SU-DHL-6 (cell line): ENCODE results near the gene GOT2.
A peak's percentile ranks its signal among the peaks of the same experiment; 100 is the strongest.

ENCODE experiments used
- H2AFZ ChIP-seq: fragments of 200-600 bp; sonication (generic); 2 replicates; pipeline ENCODE4 v1.6.1; 2014; ENCODE audit warnings: low read depth, mild to moderate bottlenecking, moderate library complexity, mixed read lengths, antibody characterized with exemption, low read length; ENCODE audit not compliant: severe bottlenecking
- H3F3A ChIP-seq: fragments of 200-600 bp; shearing (Covaris generic); 2 replicates; pipeline ENCODE4 v1.6.0; 2016; ENCODE audit warnings: antibody characterized with exemption, mild to moderate bottlenecking; ENCODE audit not compliant: insufficient read depth
- H3K27ac ChIP-seq: fragments of 200-600 bp; sonication (generic); 2 replicates; pipeline ENCODE4 v1.5.1; 2016; ENCODE audit warnings: low read depth, mild to moderate bottlenecking, low read length, moderate library complexity, mixed read lengths
- H3K27me3 ChIP-seq: fragments of 200-600 bp; sonication (generic), shearing (Covaris generic); 2 replicates; pipeline ENCODE4 v1.6.0; 2014; ENCODE audit warnings: mild to moderate bottlenecking, low read length
- H3K36me3 ChIP-seq: fragments of 200-600 bp; sonication (generic); 2 replicates; pipeline ENCODE4 v1.6.1; 2014; ENCODE audit warnings: mild to moderate bottlenecking, low read length, mixed read lengths
- H3K4me2 ChIP-seq: fragments of 300-600, 200-600 bp; shearing (Covaris generic), sonication (generic); 2 replicates; pipeline ENCODE4 v1.6.0; 2014; ENCODE audit warnings: low read length, low read depth, mild to moderate bottlenecking; ENCODE audit not compliant: poor library complexity, severe bottlenecking
- H3K4me3 ChIP-seq: fragments of 200-600 bp; sonication (generic); 2 replicates; pipeline ENCODE4 v1.5.1; 2014; ENCODE audit warnings: antibody characterized with exemption, low read length, mild to moderate bottlenecking, mixed read lengths; ENCODE audit not compliant: insufficient read depth, poor library complexity, severe bottlenecking
- H3K79me2 ChIP-seq: fragments of 200-600 bp; sonication (generic); 2 replicates; pipeline ENCODE4 v1.6.1; 2014; ENCODE audit warnings: mild to moderate bottlenecking, low read length, moderate library complexity; ENCODE audit not compliant: insufficient read depth
- H3K9ac ChIP-seq: fragments of 200-600 bp; sonication (generic); 2 replicates; pipeline ENCODE4 v1.7.0; 2014; ENCODE audit warnings: mild to moderate bottlenecking, low read length
- H3K9me2 ChIP-seq: fragments of 200-600 bp; sonication (generic); replicated peaks from 2 replicates; pipeline ENCODE4 v1.6.1; 2014; ENCODE audit warnings: low read length; ENCODE audit not compliant: insufficient read depth
- H3K9me3 ChIP-seq: fragments of 200-600 bp; sonication (generic); 2 replicates; pipeline ENCODE4 v1.6.1; 2014; ENCODE audit warnings: low read length, mixed read lengths; ENCODE audit not compliant: insufficient read depth
- H4K20me1 ChIP-seq: fragments of 200-600 bp; sonication (generic); 2 replicates; pipeline ENCODE4 v1.6.1; 2014; ENCODE audit warnings: low read depth, mild to moderate bottlenecking, antibody characterized with exemption, low read length, moderate library complexity, mixed read lengths
- CTCF ChIP-seq: fragments of 200-600 bp; sonication (generic); IDR thresholded peaks from one replicate; pipeline ENCODE4 v1.5.1; 2017; ENCODE audit warnings: antibody characterized with exemption, mild to moderate bottlenecking, low read length, moderate library complexity; ENCODE audit not compliant: insufficient read depth, poor library complexity, severe bottlenecking
- EZH2phosphoT487 ChIP-seq: fragments of 200-600 bp; sonication (generic), shearing (Covaris generic); conservative IDR thresholded peaks from 2 replicates; pipeline ENCODE4 v1.6.1; 2018; ENCODE audit warnings: mild to moderate bottlenecking, antibody characterized with exemption, low read length, moderate library complexity, mixed read lengths

The GOT2 gene

DNA sequence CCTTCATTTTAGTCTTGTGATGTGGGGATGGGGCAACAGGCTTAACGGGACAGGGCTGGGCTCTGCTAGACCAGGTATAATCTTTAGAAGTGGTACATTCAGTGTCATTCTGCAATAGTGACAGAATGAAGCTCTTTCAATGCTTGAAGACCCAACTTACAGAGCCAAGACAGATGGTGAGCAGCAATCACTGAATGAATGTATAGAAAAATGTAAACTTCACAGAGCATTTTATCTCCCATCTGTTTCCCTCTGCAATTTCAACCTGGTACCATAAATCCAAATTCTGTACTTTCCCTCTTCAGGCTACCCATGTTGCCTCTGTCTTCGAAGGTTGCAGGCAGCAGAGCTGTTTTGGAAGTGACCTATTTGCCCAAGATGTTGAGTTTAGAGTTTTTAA lies 33.5 kb upstream of the GOT2 start:
- Histone ChIP-seq H3K9ac (no peak overlapping the region), H3K27me3 (no peaks in the 10 kb centered on the region; the same call in 1 of the 2 replicates), H3K4me2 (no peak overlapping the region), H3K27ac (no peak overlapping the region), H3K9me3 (no peaks in the 10 kb centered on the region), H3K9me2 (no peaks in the 10 kb centered on the region), H3K36me3 (no peaks in the 10 kb centered on the region), H3K79me2 (no peaks in the 10 kb centered on the region), H3K4me3 (no peak overlapping the region), H3F3A (no peaks in the 10 kb centered on the region), H2AFZ (no peak overlapping the region), H4K20me1 (no peaks in the 10 kb centered on the region)
- TF ChIP-seq EZH2phosphoT487 (no peak), CTCF (no peak)

DNA sequence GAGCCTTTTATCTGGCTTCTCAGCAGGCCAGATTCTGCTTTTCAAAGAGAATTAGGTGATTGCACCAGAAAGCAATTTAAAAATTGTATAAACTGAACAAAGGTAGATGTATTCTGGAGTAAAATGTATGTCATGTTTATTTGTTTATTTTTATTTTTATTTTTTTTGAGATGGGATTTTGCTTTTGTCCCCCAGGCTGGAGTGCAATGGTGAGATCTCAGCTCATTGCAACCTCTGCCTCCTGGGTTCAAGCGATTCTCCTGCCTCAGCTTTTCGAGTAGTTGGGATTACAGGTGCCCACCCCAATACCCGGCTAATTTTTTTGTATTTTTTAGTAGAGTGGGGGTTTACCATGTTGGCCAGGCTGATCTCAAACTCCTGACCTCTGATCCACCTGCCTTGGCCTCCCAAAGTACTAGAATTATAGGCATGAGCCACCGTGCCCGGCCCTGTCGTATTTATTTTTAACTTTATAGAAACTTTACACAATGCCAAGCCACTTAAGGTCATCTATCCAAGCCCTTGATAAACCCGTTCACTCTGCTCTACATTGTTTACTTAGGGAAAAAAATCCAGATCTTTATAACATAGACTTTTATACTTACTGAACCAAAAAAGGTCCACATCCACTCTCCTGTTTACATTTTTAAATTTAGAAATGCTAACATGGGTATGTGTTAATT lies 22.7 kb upstream of the GOT2 start:
- Histone ChIP-seq H3K79me2 (no peaks in the 10 kb centered on the region), H3K4me2 (no peak overlapping the region), H2AFZ (no peak overlapping the region), H3K9ac (no peak overlapping the region), H3F3A (no peaks in the 10 kb centered on the region), H3K27ac (no peak overlapping the region), H3K9me3 (no peaks in the 10 kb centered on the region), H3K4me3 (no peak overlapping the region), H3K9me2 (no peaks in the 10 kb centered on the region), H3K27me3 (no peaks in the 10 kb centered on the region), H4K20me1 (no peaks in the 10 kb centered on the region), H3K36me3 (no peaks in the 10 kb centered on the region)
- TF ChIP-seq EZH2phosphoT487 (no peak), CTCF (no peak)

- no peak overlapping the region for H3K4me3 ChIP-seq
- no peak overlapping the region for H3K9ac ChIP-seq
- no peaks in the 10 kb centered on the region for H3K9me3 ChIP-seq
- H3K27ac ChIP-seq = no peak overlapping the region
- TF ChIP-seq CTCF = peak; percentile 74
- TF ChIP-seq EZH2phosphoT487 = no peak
- no peaks in the 10 kb centered on the region for H3K36me3 ChIP-seq
- H3F3A ChIP-seq = no peaks in the 10 kb centered on the region
- H3K4me2 ChIP-seq = no peak overlapping the region
- no peaks in the 10 kb centered on the region for H3K79me2 ChIP-seq
- H2AFZ ChIP-seq = no peak overlapping the region
- H3K9me2 ChIP-seq = no peaks in the 10 kb centered on the region
- H4K20me1 ChIP-seq = no peaks in the 10 kb centered on the region
- H3K27me3 ChIP-seq = no peaks in the 10 kb centered on the region
These were observed 22.0 kb upstream of the GOT2 start for GRCh38 chr16:58755989-58756649.
